GM12878 (cell line): Measurements from ENCODE around the gene CROCC. TPM values are rescaled to one million over a fixed set of nuclear protein-coding genes. Genes with fewer than 3 reads are reported as not detected.

Experiments
- ATAC-seq: fragments of 200-7000 bp; cut with Tn5 transposase; 3 replicates; pipeline ENCODE4 v1.9.1; 2020; ENCODE audit warnings: mild to moderate bottlenecking, moderate library complexity
- BruUV-seq: library from RNA; stranded (reverse); fragments of 400-500 nt; replicated peaks from 2 replicates; lab custom pipeline; 2021; lab: Mats Ljungman, UMichigan
- CTCF ChIA-PET: fragments of 300-600 bp; sonication (Branson Sonifier 250); formaldehyde crosslinking; extraction: SDS; loops from one replicate; lab custom pipeline; 2021; ENCODE audit warnings: inconsistent platforms; lab: Yijun Ruan, JAX
- POLR2A ChIA-PET: fragments of 350-600 bp; formaldehyde crosslinking; extraction: SDS; loops from one replicate; lab custom pipeline; 2021; ENCODE audit warnings: inconsistent platforms; lab: Charles Lee
- RAD21 ChIA-PET: fragments of 300-600 bp; sonication (Branson Sonifier 250); formaldehyde crosslinking; loops from one replicate; lab custom pipeline; 2023; ENCODE audit warnings: antibody characterized with exemption; ENCODE audit not compliant: unreplicated experiment; lab: Charles Lee
- SMC1A ChIA-PET: fragments of 300-600 bp; sonication (Branson Sonifier 250); formaldehyde crosslinking; loops from one replicate; lab custom pipeline; 2023; ENCODE audit not compliant: unreplicated experiment, uncharacterized antibody; lab: Charles Lee
- DNase-seq: peaks from one replicate; pipeline ENCODE4 v3.0.0-alpha.2; 2011; ENCODE audit warnings: low read depth, low spot score
- FAIRE-seq: peaks from 3 replicates; lab custom pipeline; 2011; peaks lifted over from hg19 to GRCh38; lab: Jason Lieb, UNC
- H2AFZ ChIP-seq: 2 replicates; pipeline ENCODE4 v1.6.0; 2011; ENCODE audit warnings: low read depth, low read length, control low read depth; ENCODE audit not compliant: control insufficient read depth
- H3K27ac ChIP-seq: 2 replicates; pipeline ENCODE4 v1.5.1; 2011; ENCODE audit warnings: control low read depth; ENCODE audit not compliant: control insufficient read depth, insufficient read depth
- H3K27me3 ChIP-seq, 2 experiments: replicated peaks in 1 of 2; 2 replicates each; pipeline versions ENCODE4 v1.6.0 to v1.6.1; 2011; ENCODE audit warnings: low read length in 1 of 2; ENCODE audit not compliant: control insufficient read depth in 2 of 2, insufficient read depth in 2 of 2
- H3K36me3 ChIP-seq, 2 experiments: 2 replicates each; pipeline ENCODE4 v1.5.1; 2011; ENCODE audit warnings: low read length in 1 of 2; ENCODE audit not compliant: control insufficient read depth in 2 of 2, insufficient read depth in 2 of 2
- H3K4me1 ChIP-seq: 2 replicates; pipeline ENCODE4 v1.6.1; 2011; ENCODE audit warnings: mild to moderate bottlenecking, low read length, moderate library complexity, mixed read lengths; ENCODE audit not compliant: control insufficient read depth, insufficient read depth
- H3K4me2 ChIP-seq: 2 replicates; pipeline ENCODE4 v1.6.0; 2011; ENCODE audit warnings: control low read depth; ENCODE audit not compliant: control insufficient read depth, insufficient read depth
- H3K4me3 ChIP-seq: fragments of 200-600 bp; sonication (generic); 2 replicates; pipeline ENCODE4 v1.5.1; 2016
- H3K79me2 ChIP-seq: 2 replicates; pipeline ENCODE4 v1.6.0; 2011; ENCODE audit warnings: low read length; ENCODE audit not compliant: control insufficient read depth, insufficient read depth
- H3K9ac ChIP-seq: 2 replicates; pipeline ENCODE4 v1.8.0; 2011; ENCODE audit warnings: low read length, control low read depth, mixed read lengths; ENCODE audit not compliant: control insufficient read depth, insufficient read depth
- H3K9me3 ChIP-seq: replicated peaks from 3 replicates; pipeline ENCODE4 v1.5.1; 2011; ENCODE audit warnings: mild to moderate bottlenecking, low read length; ENCODE audit not compliant: control insufficient read depth, insufficient read depth
- H4K20me1 ChIP-seq: 2 replicates; pipeline ENCODE4 v1.6.0; 2011; ENCODE audit not compliant: control insufficient read depth, insufficient read depth
- BCL3 ChIP-seq: IDR thresholded peaks from 2 replicates; pipeline ENCODE4 v1.6.1; 2011; ENCODE audit warnings: borderline replicate concordance, low read depth, mild to moderate bottlenecking, moderate library complexity, low read length; ENCODE audit not compliant: insufficient read depth, poor library complexity, severe bottlenecking
- MTA2 ChIP-seq: fragments of 450-650 bp; IDR thresholded peaks from 2 replicates; pipeline ENCODE4 v1.6.1; 2016; ENCODE audit warnings: low read depth, mild to moderate bottlenecking, moderate library complexity
- NFYA ChIP-seq: IDR thresholded peaks from 2 replicates; pipeline ENCODE4 v1.6.1; 2011; ENCODE audit warnings: low read depth, mild to moderate bottlenecking, low read length, improper control_type of control experiment, borderline replicate concordance
- POLR2A ChIP-seq: IDR thresholded peaks from 2 replicates; pipeline ENCODE4 v1.6.1; 2011; ENCODE audit warnings: low read depth, mild to moderate bottlenecking, low read length
- SMARCA5 ChIP-seq: fragments of 450-650 bp; IDR thresholded peaks from 2 replicates; pipeline ENCODE4 v1.6.1; 2017; ENCODE audit warnings: mild to moderate bottlenecking
- TARDBP ChIP-seq: IDR thresholded peaks from 2 replicates; pipeline ENCODE4 v1.6.1; 2016; ENCODE audit warnings: borderline replicate concordance
- ZBTB4 ChIP-seq: fragments of 450-650 bp; formaldehyde crosslinking; IDR thresholded peaks from 2 replicates; pipeline ENCODE4 v1.4.0; 2022; ENCODE audit warnings: mild to moderate bottlenecking, moderate library complexity
- WGBS: methylation state at CpG from one replicate; pipeline ENCODE4 v1.1.6; 2016; ENCODE audit warnings: low lambda C conversion rate; ENCODE audit not compliant: insufficient replicate concordance, insufficient coverage; ENCODE audit errors: missing lambda C conversion rate; 5-methylcytosine and 5-hydroxymethylcytosine counted together
- in situ Hi-C: fragments of 300-500 bp; cut with MboI; formaldehyde crosslinking; loops from 9 replicates; pipeline ENCODE4 v1.14.3; 2018; ENCODE audit warnings: mixed read lengths
- intact Hi-C: fragments of 100-400 bp; cut with micrococcal nuclease; formaldehyde crosslinking; loops from one replicate; pipeline ENCODE4 v1.14.2; 2022; ENCODE audit not compliant: unreplicated experiment
- polyA plus RNA-seq, 11 experiments: library from polyadenylated mRNA; depleted of rRNA in 4 of 11; unstranded in 6 of 11; stranded (reverse) in 5 of 11; fragments of >200 nt; fragmentation: Nextera tagmentation in 4 of 11; fragmentation: Illumina TruSeq in 1 of 11; extraction: Ambion mirVana in 4 of 11; extraction: Trizol in 1 of 11; gene quantifications; 1 replicate in 1 of 11; 2 replicates in 10 of 11; pipeline versions ENCODE4 v1.2.1 to v1.2.3, GENCODE V29; 2011 to 2016; ENCODE audit warnings: inconsistent platforms in 2 of 11, missing spikeins in 2 of 11, low read depth in 1 of 11
- total RNA-seq, 4 experiments: library from RNA; depleted of rRNA in 3 of 4; stranded (reverse); fragments of >200 nt in 3 of 4; fragmentation: Illumina TruSeq in 1 of 4; extraction: Trizol in 1 of 4; gene quantifications; 2 replicates each; pipeline versions ENCODE4 v1.2.1 to v1.2.3, GENCODE V29; 2013 to 2021

Gene CROCC
- total and polyA plus RNA-seq, 10 of the 15 experiments (the other 5 are each of a cell fraction or from before 2014, with no cell fraction given) = 0.04 to 5.5 (median 2.3) TPM

GRCh38 chr1:16967962-16968361 lies 46.2 kb downstream of the CROCC start:
- Histone ChIP-seq H2AFZ (no peak overlapping the region), H3K4me2 (no peak overlapping the region), H3K36me3 (no peaks in the 10 kb centered on the region), H3K27ac (no peak overlapping the region), H3K9ac (no peak overlapping the region), H3K79me2 (no peaks in the 10 kb centered on the region), H3K9me3 (no peaks in the 10 kb centered on the region), H3K4me1 (no peaks in the 10 kb centered on the region), H3K27me3 (no peaks in the 10 kb centered on the region), H3K4me3 (no peak overlapping the region), H4K20me1 (no peaks in the 10 kb centered on the region)
- DNase-seq (no peak), ATAC-seq (no peak), FAIRE-seq (no peak)
- ChIA-PET CTCF (interaction anchor here (1.6 kb wide), 1 partner anchor 78 kb away, joined by 5 read pairs; no protein-coding TSS in a partner anchor), POLR2A (no interaction called here), RAD21 (no interaction called here), SMC1A (no interaction called here)
- TF ChIP-seq MTA2 (no peak), TARDBP (no peak), BCL3 (no peak), ZBTB4 (CRISPR knock-in tag) (no peak), SMARCA5 (no peak), NFYA (no peak), POLR2A (no peak)
- BruUV-seq = no TSS peak
- in situ Hi-C loops = no loop called here
- 59% methylated on average over 21 of the region's 21 CpGs for WGBS
- intact Hi-C loops = no loop called here
